A549 (cell line): Measurements from ENCODE around the gene PLA2G2D. TPM values are rescaled to one million over a fixed set of nuclear protein-coding genes. Genes with fewer than 3 reads are reported as not detected.

ENCODE experiments used
- ATAC-seq, 2 experiments: fragments of 200-7000 bp in 1 of 2; fragments of >200 bp in 1 of 2; cut with Nextera tagmentation in 1 of 2; cut with Tn5 transposase in 1 of 2; 3 replicates each; pipeline versions ENCODE4 v1.8.0 to v1.9.1; 2018 to 2020; ENCODE audit warnings: mild to moderate bottlenecking in 1 of 2, moderate library complexity in 1 of 2
- CTCF ChIA-PET: fragments of 300-600 bp; sonication (Branson Sonifier 250); formaldehyde crosslinking; extraction: SDS; loops from one replicate; lab custom pipeline; 2021; ENCODE audit warnings: antibody characterized with exemption, inconsistent platforms; lab: Yijun Ruan, JAX
- POLR2A ChIA-PET: fragments of 350-600 bp; formaldehyde crosslinking; extraction: SDS; loops from one replicate; lab custom pipeline; 2021; ENCODE audit warnings: antibody characterized with exemption, inconsistent platforms; lab: Yijun Ruan, JAX
- DNase-seq, 2 experiments: peaks; one replicate each; pipeline versions ENCODE4 v3.0.0 to v3.0.0-alpha.2; 2011 to 2016; ENCODE audit warnings: low read depth in 1 of 2, low spot score in 1 of 2
- FAIRE-seq: peaks from 2 replicates; lab custom pipeline; 2011; peaks lifted over from hg19 to GRCh38; lab: Jason Lieb, UNC
- H3K27ac ChIP-seq, 2 experiments: fragments of >200 bp; sonication (Bioruptor Twin); formaldehyde crosslinking; 3 replicates each; pipeline ENCODE4 v1.5.1; 2016 to 2017
- H3K4me1 ChIP-seq: fragments of >200 bp; sonication (Bioruptor Twin); formaldehyde crosslinking; 3 replicates; pipeline ENCODE4 v1.6.1; 2016
- H3K4me2 ChIP-seq: fragments of >200 bp; sonication (Bioruptor Twin); formaldehyde crosslinking; 3 replicates; pipeline ENCODE4 v1.6.1; 2016
- H3K4me3 ChIP-seq: fragments of >200 bp; sonication (Bioruptor Twin); formaldehyde crosslinking; 3 replicates; pipeline ENCODE4 v1.5.1; 2016
- H3K9me3 ChIP-seq: fragments of >200 bp; sonication (Bioruptor Twin); formaldehyde crosslinking; 3 replicates; pipeline ENCODE4 v1.6.1; 2016
- CHD2 ChIP-seq: fragments of 150-350 bp; IDR thresholded peaks from 2 replicates; pipeline ENCODE4 v1.6.1; 2014; ENCODE audit warnings: low read length; ENCODE audit not compliant: partially characterized antibody
- CHD4 ChIP-seq: fragments of 200-600 bp; sonication (generic); IDR thresholded peaks from 2 replicates; pipeline ENCODE4 v1.6.1; 2016; ENCODE audit warnings: antibody characterized with exemption, mild to moderate bottlenecking, borderline replicate concordance
- CTCF ChIP-seq: fragments of >200 bp; sonication (Bioruptor Twin); formaldehyde crosslinking; IDR thresholded peaks from 3 replicates; pipeline ENCODE4 v1.5.1; 2016
- EHF ChIP-seq: fragments of 250-450 bp; sonication (Bioruptor Pico); IDR thresholded peaks from 2 replicates; pipeline ENCODE4 v1.5.0; 2020; ENCODE audit warnings: mild to moderate bottlenecking
- ELK1 ChIP-seq: fragments of 150-350 bp; IDR thresholded peaks from 2 replicates; pipeline ENCODE4 v1.6.1; 2014; ENCODE audit warnings: low read depth, mild to moderate bottlenecking, low read length
- EP300 ChIP-seq, 2 experiments: fragments of >200 bp; sonication (Bioruptor Twin); formaldehyde crosslinking; IDR thresholded peaks; 2 replicates in 1 of 2; 3 replicates in 1 of 2; pipeline ENCODE4 v1.6.1; 2016 to 2017
- FOSB ChIP-seq: fragments of 250-450 bp; sonication (Bioruptor Pico); IDR thresholded peaks from 2 replicates; pipeline ENCODE4 v1.5.0; 2020; ENCODE audit warnings: mild to moderate bottlenecking, moderate library complexity
- FOSL2 ChIP-seq, 2 experiments: fragments of 450-650 bp in 1 of 2; fragments of >200 bp in 1 of 2; sonication (Bioruptor Twin) in 1 of 2; formaldehyde crosslinking; IDR thresholded peaks; 2 replicates each; pipeline versions ENCODE4 v1.5.0 to v1.6.1; 2016 to 2020; ENCODE audit warnings: mild to moderate bottlenecking in 1 of 2, moderate library complexity in 1 of 2
- FOXS1 ChIP-seq: fragments of 250-450 bp; sonication (Bioruptor Pico); IDR thresholded peaks from 2 replicates; pipeline ENCODE4 v1.5.0; 2020; ENCODE audit warnings: mild to moderate bottlenecking, moderate library complexity
- HDAC2 ChIP-seq: fragments of 200-600 bp; sonication (generic); IDR thresholded peaks from 2 replicates; pipeline ENCODE4 v1.6.1; 2016
- HEYL ChIP-seq: fragments of 250-450 bp; sonication (Bioruptor Pico); IDR thresholded peaks from 2 replicates; pipeline ENCODE4 v1.8.0; 2021; ENCODE audit warnings: mild to moderate bottlenecking, moderate library complexity
- JUN ChIP-seq, 2 experiments: fragments of >200 bp; sonication (Bioruptor Twin); formaldehyde crosslinking; IDR thresholded peaks; 2 replicates in 1 of 2; 3 replicates in 1 of 2; pipeline ENCODE4 v1.6.1; 2016 to 2017
- JUNB ChIP-seq: fragments of >200 bp; sonication (Bioruptor Twin); formaldehyde crosslinking; IDR thresholded peaks from 2 replicates; pipeline ENCODE4 v1.6.1; 2016
- MAFK ChIP-seq: fragments of 450-650 bp; IDR thresholded peaks from 2 replicates; pipeline ENCODE4 v1.6.1; 2014; ENCODE audit not compliant: partially characterized antibody
- MAX ChIP-seq: IDR thresholded peaks from 2 replicates; pipeline ENCODE4 v1.6.1; 2012
- NFE2L2 ChIP-seq: fragments of 150-350 bp; conservative IDR thresholded peaks from 2 replicates; pipeline ENCODE4 v1.6.1; 2014; ENCODE audit warnings: low read length
- NPAS2 ChIP-seq: fragments of 250-450 bp; sonication (Bioruptor Pico); IDR thresholded peaks from 2 replicates; pipeline ENCODE4 v1.8.0; 2022; ENCODE audit warnings: mild to moderate bottlenecking, moderate library complexity, borderline replicate concordance
- NR3C1 ChIP-seq: fragments of >200 bp; sonication (Bioruptor Twin); formaldehyde crosslinking; IDR thresholded peaks from 3 replicates; pipeline ENCODE4 v1.6.1; 2017
- POLR2A ChIP-seq: IDR thresholded peaks from 2 replicates; pipeline ENCODE4 v1.6.1; 2012; ENCODE audit warnings: mild to moderate bottlenecking, low read length
- TFCP2L1 ChIP-seq: fragments of 250-450 bp; sonication (Bioruptor Pico); IDR thresholded peaks from 2 replicates; pipeline ENCODE4 v1.5.0; 2021; ENCODE audit warnings: mild to moderate bottlenecking
- TP53 ChIP-seq: fragments of 250-450 bp; sonication (Bioruptor Pico); IDR thresholded peaks from 2 replicates; pipeline ENCODE4 v1.5.0; 2021; ENCODE audit warnings: mild to moderate bottlenecking, moderate library complexity
- USF2 ChIP-seq: fragments of 450-650 bp; IDR thresholded peaks from 2 replicates; pipeline ENCODE4 v1.6.1; 2014; ENCODE audit warnings: antibody characterized with exemption
- ZFP36 ChIP-seq: fragments of 450-650 bp; IDR thresholded peaks from 2 replicates; pipeline ENCODE4 v1.6.1; 2014; ENCODE audit warnings: borderline replicate concordance; ENCODE audit not compliant: partially characterized antibody
- ZSCAN20 ChIP-seq: fragments of 250-450 bp; sonication (Bioruptor Pico); IDR thresholded peaks from 2 replicates; pipeline ENCODE4 v1.8.0; 2022; ENCODE audit warnings: mild to moderate bottlenecking, moderate library complexity
- WGBS: methylation state at CpG from one replicate; pipeline ENCODE4 v1.1.6; 2017; ENCODE audit errors: missing lambda C conversion rate; 5-methylcytosine and 5-hydroxymethylcytosine counted together
- polyA plus RNA-seq, 4 experiments: library from polyadenylated mRNA; depleted of rRNA in 3 of 4; stranded (reverse); fragments of >200 nt; fragmentation: RNase III in 1 of 4; extraction: RNeasy Plus Mini Kit Qiagen cat#74134 plus additional on column Dnase treatment in 1 of 4; gene quantifications; 2 replicates in 3 of 4; 3 replicates in 1 of 4; pipeline ENCODE4 v1.2.3, GENCODE V29; 2011 to 2017

PLA2G2D gene
- polyA plus RNA-seq, 2 of the 4 experiments (the other 2 are of a cell fraction): not detected

- ChIA-PET POLR2A (no interaction called here), CTCF (no interaction called here)
- FAIRE-seq (no peak), DNase-seq (no peak), ATAC-seq (no peak)
- Histone ChIP-seq H3K4me1 (no peaks in the 10 kb centered on the region), H3K4me2 (no peak overlapping the region), H3K27ac (no peak overlapping the region), H3K4me3 (no peak overlapping the region), H3K9me3 (no peaks in the 10 kb centered on the region)
- 69% methylated on average over 7 of the region's 7 CpGs for WGBS
- no peak for TF ChIP-seq HEYL (CRISPR knock-in tag)
- no peak for TF ChIP-seq EP300 (IDR thresholded peaks at IDR 0.05)
- no peak for TF ChIP-seq USF2
- TF ChIP-seq JUN (IDR thresholded peaks at IDR 0.05): no peak
- no peak for TF ChIP-seq ZSCAN20 (CRISPR knock-in tag)
- no peak for TF ChIP-seq NPAS2 (CRISPR knock-in tag)
- no peak for TF ChIP-seq TFCP2L1
- TF ChIP-seq FOSB (CRISPR knock-in tag): no peak
- TF ChIP-seq NFE2L2: no peak
- TF ChIP-seq POLR2A: no peak
- no peak for TF ChIP-seq NR3C1
- no peak for TF ChIP-seq FOXS1 (CRISPR knock-in tag)
Measured at GRCh38 chr1:20072771-20073170, 46.6 kb downstream of the PLA2G2D start.

- H3K4me2 ChIP-seq: no peak overlapping the region
- 66% methylated on average over 5 of the region's 6 CpGs for WGBS
- H3K27ac ChIP-seq: no peak overlapping the region
- POLR2A ChIA-PET: no interaction called here
- H3K4me1 ChIP-seq: no peaks in the 10 kb centered on the region
- no peaks in the 10 kb centered on the region for H3K9me3 ChIP-seq
- H3K4me3 ChIP-seq: no peak overlapping the region
- no peak for TF ChIP-seq HDAC2
- TF ChIP-seq FOSB (CRISPR knock-in tag): no peak
- TF ChIP-seq, all 56 proteins: peak for 0
- CTCF ChIA-PET: no interaction called here
- ATAC-seq: no peak
- FAIRE-seq: no peak
- no peak for DNase-seq
Measured at GRCh38 chr1:20071416-20071815, 47.9 kb downstream of the PLA2G2D start.

- whole genome bisulfite sequencing: 80% methylated on average over 9 of the region's 10 CpGs
- ATAC-seq: no peak
- DNase-seq: no peak
- no peaks in the 10 kb centered on the region for H3K4me1 ChIP-seq
- H3K27ac ChIP-seq: no peak overlapping the region
- CTCF ChIA-PET: interaction anchor here (1.0 kb wide), 1 partner anchor 74 kb away, joined by 3 read pairs; no protein-coding TSS in a partner anchor
- TF ChIP-seq TP53 (CRISPR knock-in tag): no peak
- no peak for TF ChIP-seq ZFP36
- no peak for TF ChIP-seq HEYL (CRISPR knock-in tag)
- TF ChIP-seq CTCF: no peak
- no peak for TF ChIP-seq ELK1
- no peak for TF ChIP-seq EHF
- TF ChIP-seq FOSL2 (IDR thresholded peaks at IDR 0.05): no peak
- TF ChIP-seq FOSL2 (CRISPR knock-in tag; IDR thresholded peaks at IDR 0.05): no peak
- TF ChIP-seq MAFK: no peak
- TF ChIP-seq EP300 (IDR thresholded peaks at IDR 0.05): no peak
- TF ChIP-seq TFCP2L1: no peak
- TF ChIP-seq FOSB (CRISPR knock-in tag): no peak
- TF ChIP-seq JUNB: no peak
- TF ChIP-seq MAX: no peak
- TF ChIP-seq CHD2: no peak
- no peak for TF ChIP-seq NR3C1
- no peak for TF ChIP-seq CHD4
- TF ChIP-seq JUN (IDR thresholded peaks at IDR 0.05): no peak
- TF ChIP-seq USF2: no peak
- FAIRE-seq: no peak
- no peaks in the 10 kb centered on the region for H3K9me3 ChIP-seq
- H3K4me3 ChIP-seq: no peak overlapping the region
- H3K4me2 ChIP-seq: no peak overlapping the region
- POLR2A ChIA-PET: no interaction called here
Measured at GRCh38 chr1:20070357-20070756, 49.0 kb downstream of the PLA2G2D start.
